Kidney tubule cell (primary cell): ENCODE measurements around the gene STXBP6.
A peak's percentile ranks its signal among the peaks of the same experiment; 100 is the strongest.
"Not testable (repeated sequence)": the region's sequence is repeated elsewhere in the genome, so short reads cannot be mapped to it uniquely, and the experiment has no call there.

ENCODE experiments used
- DNase-seq: peaks from one replicate; pipeline ENCODE4 v3.0.0-alpha.2; 2018; ENCODE audit warnings: low spot score

The STXBP6 gene

GRCh38 chr14:24853446-24853845 lies 196.5 kb downstream of the STXBP6 start:
- no peak for DNase-seq

- no peak for DNase-seq
Observed at GRCh38 chr14:24852312-24853060, 197.5 kb downstream of the STXBP6 start.

- peak; percentile 59 for DNase-seq
Observed at GRCh38 chr14:24851837-24852236, 198.1 kb downstream of the STXBP6 start.

GRCh38 chr14:24851406-24851805 lies 198.5 kb downstream of the STXBP6 start:
- no peak for DNase-seq

GRCh38 chr14:24850072-24850471 lies 199.9 kb downstream of the STXBP6 start:
- DNase-seq: no peak

GRCh38 chr14:24849471-24849870 lies 200.5 kb downstream of the STXBP6 start:
- DNase-seq: no peak

GRCh38 chr14:24848102-24848790 lies 201.7 kb downstream of the STXBP6 start:
- DNase-seq: no peak

GRCh38 chr14:24847568-24848095 lies 202.3 kb downstream of the STXBP6 start:
- DNase-seq: no peak

- no peak for DNase-seq
Observed at GRCh38 chr14:24846261-24846660, 203.7 kb downstream of the STXBP6 start.

GRCh38 chr14:24845851-24846250 lies 204.1 kb downstream of the STXBP6 start:
- DNase-seq: no peak

- no peak for DNase-seq
Observed at GRCh38 chr14:24844011-24844410, 205.9 kb downstream of the STXBP6 start.

- no peak for DNase-seq
Observed at GRCh38 chr14:24843494-24843893, 206.5 kb downstream of the STXBP6 start.

- peak; percentile 38 for DNase-seq
Observed at GRCh38 chr14:24840204-24840893, 209.6 kb downstream of the STXBP6 start.

GRCh38 chr14:24839617-24840203 lies 210.2 kb downstream of the STXBP6 start:
- no peak for DNase-seq

GRCh38 chr14:24838945-24839616 lies 210.9 kb downstream of the STXBP6 start:
- no peak for DNase-seq

- DNase-seq: peak; percentile 42
Observed at GRCh38 chr14:24837280-24838046, 212.5 kb downstream of the STXBP6 start.

- DNase-seq: not testable (repeated sequence)
Observed at GRCh38 chr14:24836324-24836723, 213.6 kb downstream of the STXBP6 start.

GRCh38 chr14:24834956-24835355 lies 215.0 kb downstream of the STXBP6 start:
- no peak for DNase-seq

- no peak for DNase-seq
Observed at GRCh38 chr14:24833385-24833784, 216.6 kb downstream of the STXBP6 start.

GRCh38 chr14:24831677-24832076 lies 218.3 kb downstream of the STXBP6 start:
- no peak for DNase-seq

- no peak for DNase-seq
Observed at GRCh38 chr14:24829862-24830261, 220.1 kb downstream of the STXBP6 start.
